Inflammatory macrophage treated with lipopolysaccharide for 1 hour (primary cell): ENCODE measurements around the gene FCRL4.
"Not testable (repeated sequence)": the region's sequence is repeated elsewhere in the genome, so short reads cannot be mapped to it uniquely, and the experiment has no call there.

Experiments used
- DNase-seq, 2 donors: peaks; one replicate each; pipeline ENCODE4 v3.0.0-alpha.2; 2020 to 2022

Gene FCRL4

GRCh38 chr1:157548081-157548480 lies 49.8 kb downstream of the FCRL4 start:
- not testable (repeated sequence) for DNase-seq

DNA sequence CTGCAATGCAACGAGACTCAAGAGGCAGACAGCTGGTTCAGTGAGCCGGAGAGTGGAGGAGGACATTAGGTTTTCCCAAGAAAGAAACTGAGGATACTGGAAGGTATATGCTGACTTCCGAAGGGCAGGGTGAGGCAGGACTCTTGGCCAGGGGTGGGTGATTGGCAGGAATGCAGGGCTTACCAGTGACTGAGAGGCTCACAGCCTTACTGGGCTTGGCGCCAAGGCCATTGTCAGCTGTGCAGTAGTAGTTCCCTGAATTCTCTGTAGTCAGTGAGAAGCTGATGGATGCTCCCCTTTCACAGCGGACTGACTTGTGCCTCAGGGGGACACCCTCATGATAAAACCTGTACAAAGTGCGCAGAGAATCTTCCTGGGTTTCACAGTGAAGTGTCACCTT lies 55.2 kb downstream of the FCRL4 start:
- DNase-seq = no peak

DNA sequence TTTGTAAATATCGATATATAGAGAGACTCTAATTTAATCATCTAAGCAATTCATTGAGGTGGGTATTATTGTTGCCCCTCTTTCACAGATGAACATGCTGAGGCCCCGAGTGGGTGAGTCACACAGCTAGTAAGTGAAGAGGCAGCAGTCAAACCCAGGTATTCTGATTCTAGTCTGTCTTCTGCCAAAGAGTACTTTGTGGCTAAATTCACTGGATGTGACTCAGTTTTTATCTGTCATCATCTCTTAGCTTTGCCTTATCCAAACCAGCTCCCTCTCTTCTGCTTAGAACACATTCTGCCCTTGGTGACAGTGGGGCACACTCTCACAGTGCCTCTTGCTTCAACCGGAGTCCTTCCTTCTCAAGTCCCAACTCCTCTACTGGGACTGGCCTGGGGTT lies 57.0 kb downstream of the FCRL4 start:
- no peak for DNase-seq

DNA sequence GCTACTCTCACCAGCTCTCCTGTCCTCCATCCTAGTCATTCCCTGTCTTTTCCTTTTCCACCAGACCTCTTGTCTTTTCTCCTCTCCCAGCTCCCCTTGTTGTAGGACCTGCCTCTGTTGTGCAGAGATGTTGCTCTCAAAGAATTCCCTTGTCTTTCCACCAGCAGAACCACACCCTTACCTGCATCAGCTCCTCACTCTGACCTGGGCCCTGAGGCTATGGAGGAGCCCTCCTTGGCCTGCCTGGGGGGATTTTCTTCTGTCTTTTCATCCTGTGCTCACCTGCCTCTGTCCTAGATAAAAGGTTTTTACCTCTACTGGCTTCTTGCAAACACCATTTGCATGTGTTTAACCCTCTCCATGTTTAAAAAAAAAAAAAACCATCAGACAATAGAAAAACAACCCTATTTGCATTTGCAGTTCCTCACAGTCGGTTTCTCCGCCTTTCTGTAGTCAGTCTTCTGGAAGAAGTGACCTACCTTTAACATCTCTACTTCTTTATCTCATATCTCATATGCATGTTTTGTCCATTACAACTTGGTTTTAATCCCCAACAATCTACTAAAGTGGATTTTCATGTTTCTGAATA lies 57.6 kb downstream of the FCRL4 start:
- DNase-seq = no peak

DNA sequence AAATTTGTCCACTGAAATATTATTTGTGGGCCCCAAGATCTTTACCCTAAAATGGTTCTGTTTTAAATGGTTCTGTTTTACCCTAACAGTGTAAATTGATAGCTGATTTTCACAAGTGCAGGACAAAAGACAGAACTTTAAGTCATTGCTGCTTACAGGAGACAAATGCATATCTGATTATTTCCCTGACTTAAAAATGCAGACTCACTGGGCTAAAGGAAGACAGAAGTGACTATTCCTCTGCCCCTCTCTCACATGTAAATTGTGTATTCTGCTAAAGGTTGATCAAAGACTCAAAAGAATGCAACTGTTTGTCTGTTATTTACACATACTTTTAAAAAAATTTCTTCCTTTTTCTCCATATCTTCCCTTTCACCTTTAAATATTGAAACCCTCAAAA lies 58.3 kb downstream of the FCRL4 start:
- no peak for DNase-seq

- DNase-seq = no peak
Measured at GRCh38 chr1:157532569-157532968, 65.3 kb downstream of the FCRL4 start.

DNA sequence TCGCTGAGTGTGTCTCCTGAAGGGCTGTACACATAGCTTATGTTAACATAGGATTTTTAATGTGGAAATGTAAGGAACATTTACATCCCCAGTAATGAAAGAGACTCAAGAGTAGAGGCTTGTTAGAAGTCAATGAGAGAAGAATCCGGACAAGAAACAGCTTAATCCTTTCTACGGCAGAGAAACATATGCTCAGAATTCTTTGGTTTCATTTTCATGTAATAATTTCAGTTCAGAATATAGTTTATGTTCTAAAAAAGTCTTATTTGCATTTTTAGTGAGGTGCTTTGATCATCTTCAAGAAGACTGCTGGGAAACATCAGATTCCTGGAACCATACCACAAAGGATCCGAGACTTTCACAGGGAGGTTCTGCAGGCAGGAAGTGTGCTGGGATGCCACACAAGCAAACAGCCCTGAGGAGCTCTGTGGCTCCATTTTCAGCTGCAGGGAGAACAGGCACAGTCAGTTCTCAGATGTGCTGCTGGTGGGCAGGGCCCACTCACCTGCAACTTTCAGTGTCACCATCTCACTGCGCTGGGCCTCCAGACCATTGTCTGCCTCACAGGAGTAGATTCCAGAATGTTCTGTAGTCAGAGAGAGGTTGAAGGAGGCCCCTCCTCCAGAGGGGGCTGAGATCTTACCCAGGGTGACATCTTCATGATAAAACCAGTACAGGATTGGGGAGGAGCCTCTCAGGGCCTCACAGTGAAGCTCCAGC lies 74.0 kb downstream of the FCRL4 start:
- no peak for DNase-seq
